HG03378 (cell line): ENCODE measurements around the gene CFAP44.
A peak's percentile ranks its signal among the peaks of the same experiment; 100 is the strongest.
"Not testable (repeated sequence)": the region's sequence is repeated elsewhere in the genome, so short reads cannot be mapped to it uniquely, and the experiment has no call there.

Experiments used
- ATAC-seq: cut with Tn5 transposase; IDR thresholded peaks from one replicate; pipeline ENCODE4 v1.9.1; 2021; ENCODE audit warnings: mild to moderate bottlenecking, moderate library complexity; ENCODE audit not compliant: unreplicated experiment

CFAP44 gene, protein sequence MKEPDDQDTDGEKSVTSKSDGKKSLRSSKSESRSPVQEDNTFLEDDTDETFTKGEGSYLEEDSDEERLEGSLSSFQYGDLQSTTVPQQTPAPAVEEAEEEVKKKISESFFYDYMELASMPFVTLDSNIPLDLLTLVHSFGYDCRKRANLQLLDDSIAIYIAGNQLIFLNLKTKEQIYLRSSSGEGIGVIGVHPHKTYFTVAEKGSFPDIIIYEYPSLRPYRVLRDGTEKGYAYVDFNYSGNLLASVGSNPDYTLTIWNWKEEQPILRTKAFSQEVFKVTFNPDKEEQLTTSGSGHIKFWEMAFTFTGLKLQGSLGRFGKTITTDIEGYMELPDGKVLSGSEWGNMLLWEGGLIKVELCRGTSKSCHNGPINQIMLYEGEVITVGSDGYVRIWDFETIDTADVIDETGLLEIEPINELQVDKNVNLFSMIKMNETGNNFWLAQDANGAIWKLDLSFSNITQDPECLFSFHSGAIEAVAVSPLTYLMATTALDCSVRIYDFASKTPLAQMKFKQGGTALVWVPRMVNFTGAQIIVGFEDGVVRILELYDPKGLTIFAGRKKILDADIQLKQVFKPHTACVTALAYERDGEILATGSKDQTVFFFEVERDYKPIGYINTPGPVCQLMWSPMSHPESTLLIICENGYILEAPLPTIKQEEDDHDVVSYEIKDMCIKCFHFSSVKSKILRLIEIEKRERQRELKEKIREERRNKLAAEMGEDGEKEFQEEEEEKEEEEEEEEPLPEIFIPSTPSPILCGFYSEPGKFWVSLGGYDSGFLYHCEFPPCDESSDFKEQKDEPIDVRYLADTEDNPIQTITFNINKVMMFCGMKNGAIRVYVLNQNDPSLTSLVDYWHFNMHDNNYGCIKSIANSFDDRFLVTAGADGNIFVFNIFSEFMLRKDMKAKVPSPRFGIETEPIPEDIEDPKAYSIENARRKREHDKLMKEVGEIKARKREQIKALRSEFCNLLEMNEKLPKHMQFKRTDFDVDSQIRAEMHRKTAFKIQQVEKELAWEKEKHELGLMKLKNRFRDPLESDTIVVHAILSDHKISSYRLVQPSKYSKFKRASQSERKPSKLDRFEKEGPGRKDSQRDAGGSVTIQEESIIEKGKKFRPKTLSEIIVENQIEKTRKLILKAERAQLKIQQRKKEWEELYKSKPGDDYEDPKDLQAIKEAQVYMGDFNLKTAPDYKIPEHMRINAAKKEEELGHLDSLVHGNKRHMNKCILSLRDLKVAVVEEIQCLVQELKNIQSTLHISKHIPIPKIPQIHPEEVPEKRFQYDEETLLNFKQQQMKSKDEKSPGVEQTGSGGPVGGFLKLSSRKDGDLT (N-terminal part only)

GRCh38 chr3:113441051-113441770 lies at the start of gene CFAP44:
Gene CFAP44 (minus strand): TSS chr3:113441493. CDS start chr3:113433664, 7,829 bp downstream.
- no peak for ATAC-seq

DNA sequence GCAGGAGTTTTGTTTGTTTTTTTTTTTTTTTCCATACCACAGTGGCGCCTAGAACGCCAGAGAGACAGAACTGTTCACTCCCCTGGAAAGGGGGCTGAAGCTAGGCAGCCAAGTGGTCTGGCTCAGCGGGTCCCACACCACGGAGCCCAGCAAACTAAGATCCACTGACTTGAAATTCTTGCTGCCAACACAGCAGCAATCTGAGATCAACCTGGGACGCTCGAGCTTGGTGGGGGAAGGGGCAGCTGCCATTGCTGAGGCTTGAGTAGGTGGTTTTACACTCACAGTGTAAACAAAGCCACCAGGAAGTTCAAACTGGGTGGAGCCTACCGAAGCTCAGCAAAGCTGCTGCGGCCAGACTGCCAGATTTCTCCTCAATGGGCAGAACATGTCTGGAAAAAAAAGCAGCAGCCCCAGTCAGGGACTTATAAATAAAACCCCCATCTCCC lies 43.9 kb upstream of the CFAP44 start:
- ATAC-seq = no peak

DNA sequence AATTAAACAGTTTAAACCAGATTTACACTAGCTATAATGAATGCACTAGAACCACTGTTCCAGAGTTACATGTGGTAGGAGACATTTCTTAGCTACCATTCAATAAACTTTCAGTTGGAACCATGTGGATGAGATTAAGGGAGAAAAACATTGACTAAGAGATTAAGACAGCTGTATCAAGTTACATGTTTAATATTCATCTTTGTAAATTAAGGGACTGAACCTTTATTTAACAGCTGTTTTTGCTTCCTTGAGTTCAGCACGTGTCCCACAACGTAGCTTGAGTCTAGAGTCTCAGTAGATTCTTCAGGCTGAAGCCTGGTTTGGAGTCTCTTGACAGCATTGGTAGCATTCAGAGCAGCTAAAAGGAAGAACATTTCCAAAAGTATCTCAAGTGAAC lies 27.2 kb upstream of the CFAP44 start:
- ATAC-seq = no peak

- ATAC-seq = no peak
Observed at GRCh38 chr3:113461488-113461887, 20.2 kb upstream of the CFAP44 start.

- not testable (repeated sequence) for ATAC-seq
Observed at GRCh38 chr3:113458554-113458953, 17.3 kb upstream of the CFAP44 start.

DNA sequence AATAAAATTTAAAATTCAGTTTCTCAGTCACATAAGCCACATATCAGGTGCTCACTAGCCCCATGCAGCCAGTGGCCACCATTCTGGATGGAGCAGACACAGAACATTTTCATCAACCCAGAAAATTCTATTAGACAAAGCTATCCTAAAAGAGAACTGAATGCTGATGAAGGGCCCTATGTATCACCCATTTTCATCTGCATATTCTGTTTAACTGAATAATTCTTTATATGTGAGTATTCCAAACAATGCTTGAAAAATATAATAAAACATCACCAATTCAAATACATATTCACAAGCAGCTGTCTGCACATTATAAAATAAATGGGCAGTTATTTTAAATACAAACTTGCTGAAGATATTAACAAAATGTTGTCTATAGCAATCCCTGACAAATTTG lies 14.2 kb upstream of the CFAP44 start:
- ATAC-seq = no peak

- no peak for ATAC-seq
Observed at GRCh38 chr3:113454630-113455029, 13.3 kb upstream of the CFAP44 start.

- ATAC-seq = no peak
Observed at GRCh38 chr3:113454057-113454456, 12.8 kb upstream of the CFAP44 start.

DNA sequence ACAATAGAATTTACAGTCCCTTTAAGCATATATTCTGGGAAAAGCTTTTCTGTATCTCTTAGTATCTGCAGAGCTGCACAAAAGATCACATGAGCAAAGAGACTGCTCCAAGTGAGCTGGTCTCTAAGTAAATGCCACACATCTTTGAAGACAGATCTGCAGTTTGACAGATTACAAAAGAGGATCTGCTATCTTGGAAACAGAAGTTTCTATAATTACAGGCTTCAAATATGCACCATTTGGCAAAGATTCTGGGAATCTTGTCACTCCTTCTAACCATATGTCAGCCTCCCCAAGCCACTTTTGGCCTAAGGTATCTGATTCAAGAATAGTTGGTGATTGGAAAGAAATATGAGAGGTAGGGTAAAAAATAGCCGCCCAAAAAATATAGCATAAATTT lies 9.6 kb upstream of the CFAP44 start:
- no peak for ATAC-seq

DNA sequence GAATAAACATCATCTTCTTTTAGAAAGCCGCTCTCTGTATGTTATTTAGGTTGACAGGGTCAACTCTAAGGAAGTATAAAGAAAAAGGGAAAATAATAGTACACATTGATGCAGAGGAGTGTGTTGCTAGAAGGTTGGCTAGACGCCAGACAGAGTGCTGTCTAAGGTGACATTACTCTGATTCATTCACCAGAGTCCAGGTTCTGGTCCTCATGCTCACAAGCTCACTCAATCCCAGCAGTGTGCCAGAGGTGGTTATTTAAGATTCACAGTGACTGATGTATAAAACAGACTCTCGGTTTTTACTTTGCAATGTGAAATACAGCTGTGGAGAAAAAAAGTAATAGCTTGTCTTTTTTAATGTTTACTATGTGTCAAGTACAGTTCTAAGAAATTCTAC lies 1.7 kb downstream of the CFAP44 start:
- no peak for ATAC-seq

GRCh38 chr3:113438224-113438623 lies 3.1 kb downstream of the CFAP44 start:
- ATAC-seq = no peak

- ATAC-seq = no peak
Observed at GRCh38 chr3:113437411-113437810, 3.9 kb downstream of the CFAP44 start.

GRCh38 chr3:113436809-113437208 lies 4.5 kb downstream of the CFAP44 start:
- no peak for ATAC-seq

DNA sequence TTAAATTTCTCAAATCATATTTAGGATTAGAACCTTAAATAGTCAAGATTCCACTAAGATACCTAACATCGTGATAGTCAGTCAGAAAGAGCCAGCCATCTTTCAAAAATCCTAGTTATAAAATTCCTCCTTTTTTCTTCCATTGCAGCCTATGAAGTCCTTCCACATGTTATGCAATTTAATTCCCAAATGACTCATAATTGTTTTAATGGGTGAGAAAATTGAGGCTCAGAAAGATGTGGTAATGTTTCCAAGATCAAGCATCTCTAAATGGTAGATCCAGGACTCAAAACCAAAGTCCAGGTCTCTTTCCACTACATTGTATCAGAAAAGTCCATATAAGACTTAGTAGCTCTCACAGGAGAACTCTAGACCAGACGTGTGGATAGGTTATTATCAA lies 9.5 kb downstream of the CFAP44 start:
- no peak for ATAC-seq

DNA sequence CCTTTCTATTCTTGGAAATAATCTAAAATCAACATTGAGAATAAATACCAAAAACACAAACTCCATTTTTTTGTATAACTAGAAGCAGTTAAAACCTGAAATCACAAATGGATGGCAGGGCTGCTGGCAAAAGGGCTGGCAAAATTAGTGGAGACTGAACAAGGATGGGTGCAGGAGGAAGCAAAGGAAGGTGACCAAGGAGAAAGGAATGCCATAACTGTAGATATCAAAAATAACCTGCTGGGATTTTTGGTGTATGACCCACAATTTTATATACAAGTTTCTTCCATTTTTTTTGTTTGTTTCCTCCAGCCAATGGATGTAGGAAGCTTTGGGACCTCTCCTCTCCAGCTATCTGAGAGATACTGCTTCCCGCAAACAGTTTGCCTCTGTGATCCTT lies 12.7 kb downstream of the CFAP44 start:
- ATAC-seq = no peak

DNA sequence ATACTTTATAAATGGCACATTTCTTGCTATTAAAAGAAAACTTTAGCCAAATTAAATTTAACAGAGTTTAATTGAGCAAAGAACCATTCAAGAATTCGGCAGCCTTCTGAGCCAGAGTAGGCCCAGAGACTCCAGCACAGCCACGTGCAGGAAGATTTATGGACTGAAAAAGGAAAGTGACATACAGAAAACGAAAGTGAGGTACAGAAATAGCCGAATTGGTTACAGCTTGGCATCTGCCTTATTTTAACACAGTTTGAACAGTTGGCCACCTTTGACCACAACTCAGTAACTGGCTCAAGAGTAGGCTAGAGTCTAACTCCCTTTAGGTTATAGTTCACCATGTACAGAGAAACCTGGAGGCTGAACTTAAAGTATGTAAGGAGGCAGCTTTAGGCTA lies 17.6 kb downstream of the CFAP44 start:
- no peak for ATAC-seq

GRCh38 chr3:113421082-113421481 lies 20.2 kb downstream of the CFAP44 start:
- no peak for ATAC-seq

GRCh38 chr3:113409676-113410075 lies 31.6 kb downstream of the CFAP44 start:
- ATAC-seq = no peak

GRCh38 chr3:113405180-113405579 lies 36.1 kb downstream of the CFAP44 start:
- ATAC-seq = peak; percentile 49

DNA sequence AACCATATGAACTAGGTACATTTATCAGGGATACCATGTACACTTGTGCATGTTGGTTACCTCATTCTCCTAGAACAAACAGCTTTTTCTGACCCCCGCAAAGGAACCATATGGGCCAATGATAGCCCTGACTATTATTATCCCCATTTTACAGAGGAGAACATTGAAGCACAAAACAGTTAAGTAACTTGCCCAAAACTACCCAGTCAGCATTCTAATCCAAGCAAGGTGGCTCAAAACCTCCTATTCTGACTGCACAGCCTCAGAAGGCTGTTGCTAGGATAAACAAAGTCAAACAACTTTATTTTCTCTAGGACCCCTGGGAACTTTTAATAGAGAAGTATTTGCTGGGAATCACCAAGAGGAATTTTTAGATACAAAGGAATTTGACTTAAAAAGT lies 36.7 kb downstream of the CFAP44 start:
- no peak for ATAC-seq
